BE2C (cell line): Measurements from ENCODE around the gene SPATS2.

Experiments used
- DNase-seq: peaks from one replicate; pipeline ENCODE4 v3.0.0-alpha.2; 2020
- H3K27me3 ChIP-seq: fragments of 250-450 bp; sonication (Bioruptor Pico); 2 replicates; pipeline ENCODE4 v1.5.1; 2020; ENCODE audit warnings: mild to moderate bottlenecking
- H3K36me3 ChIP-seq: fragments of 250-450 bp; sonication (Bioruptor Pico); 2 replicates; pipeline ENCODE4 v1.5.1; 2020; ENCODE audit warnings: mild to moderate bottlenecking
- H3K4me1 ChIP-seq: fragments of 250-450 bp; sonication (Bioruptor Pico); 2 replicates; pipeline ENCODE4 v1.5.1; 2020
- H3K4me3 ChIP-seq: 2 replicates; pipeline ENCODE4 v1.5.1; 2011; ENCODE audit warnings: low read depth, low read length
- H3K9me3 ChIP-seq: fragments of 250-450 bp; sonication (Bioruptor Pico); 2 replicates; pipeline ENCODE4 v1.5.1; 2020
- TF ChIP-seq, protein P1 (sequence below): IDR thresholded peaks from 2 replicates; pipeline ENCODE4 v1.5.1; 2012; ENCODE audit warnings: mild to moderate bottlenecking, low read depth, low read length

Gene SPATS2

DNA sequence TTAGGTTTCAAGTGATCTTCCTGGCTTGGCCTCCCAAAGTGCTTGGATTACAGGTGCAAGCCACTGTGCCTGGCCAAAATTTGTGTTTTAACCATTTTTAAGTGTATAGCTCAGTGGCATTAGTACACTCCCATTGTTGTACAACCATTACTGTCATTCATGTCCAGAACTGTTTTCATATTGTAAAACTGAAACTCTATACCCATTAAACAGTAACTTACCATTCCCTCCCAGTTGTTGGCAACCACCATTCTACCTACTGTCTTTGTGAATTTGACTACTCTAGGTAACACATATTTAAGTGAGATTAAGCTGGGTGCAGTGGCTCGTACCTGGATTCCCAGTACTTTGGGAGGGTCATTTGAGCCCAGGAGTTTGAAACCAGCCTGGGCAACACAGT, 104.3 kb downstream of the SPATS2 start:
- Histone ChIP-seq H3K9me3 (no peaks in the 10 kb centered on the region), H3K4me1 (no peaks in the 10 kb centered on the region), H3K4me3 (no peak overlapping the region), H3K36me3 (no peaks in the 10 kb centered on the region; the same call in 1 of the 2 replicates), H3K27me3 (no peaks in the 10 kb centered on the region)
- DNase-seq: no peak
- TF ChIP-seq, protein P1, sequence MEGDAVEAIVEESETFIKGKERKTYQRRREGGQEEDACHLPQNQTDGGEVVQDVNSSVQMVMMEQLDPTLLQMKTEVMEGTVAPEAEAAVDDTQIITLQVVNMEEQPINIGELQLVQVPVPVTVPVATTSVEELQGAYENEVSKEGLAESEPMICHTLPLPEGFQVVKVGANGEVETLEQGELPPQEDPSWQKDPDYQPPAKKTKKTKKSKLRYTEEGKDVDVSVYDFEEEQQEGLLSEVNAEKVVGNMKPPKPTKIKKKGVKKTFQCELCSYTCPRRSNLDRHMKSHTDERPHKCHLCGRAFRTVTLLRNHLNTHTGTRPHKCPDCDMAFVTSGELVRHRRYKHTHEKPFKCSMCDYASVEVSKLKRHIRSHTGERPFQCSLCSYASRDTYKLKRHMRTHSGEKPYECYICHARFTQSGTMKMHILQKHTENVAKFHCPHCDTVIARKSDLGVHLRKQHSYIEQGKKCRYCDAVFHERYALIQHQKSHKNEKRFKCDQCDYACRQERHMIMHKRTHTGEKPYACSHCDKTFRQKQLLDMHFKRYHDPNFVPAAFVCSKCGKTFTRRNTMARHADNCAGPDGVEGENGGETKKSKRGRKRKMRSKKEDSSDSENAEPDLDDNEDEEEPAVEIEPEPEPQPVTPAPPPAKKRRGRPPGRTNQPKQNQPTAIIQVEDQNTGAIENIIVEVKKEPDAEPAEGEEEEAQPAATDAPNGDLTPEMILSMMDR: no peak

DNA sequence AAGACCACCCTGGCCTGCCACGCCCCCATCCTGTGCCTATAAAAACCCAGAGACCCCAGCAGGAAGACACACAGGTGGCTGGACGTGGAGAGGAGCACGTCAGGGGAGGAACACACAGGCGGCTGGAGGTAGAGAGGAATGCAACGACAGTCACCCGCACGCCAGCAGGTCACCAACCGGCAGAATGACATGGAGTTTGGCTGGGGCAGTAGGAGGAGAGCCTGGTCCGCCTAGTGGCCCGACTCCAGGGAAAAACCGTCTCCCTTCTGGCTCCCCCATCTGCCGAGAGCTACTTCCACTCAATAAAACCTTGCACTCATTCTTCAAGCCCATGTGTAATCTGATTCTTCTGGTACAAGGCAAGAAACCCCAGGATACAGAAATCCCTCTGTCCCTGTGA, 108.8 kb downstream of the SPATS2 start:
- H3K4me3 ChIP-seq: no peak overlapping the region
- TF ChIP-seq, protein P1: no peak
- no peaks in the 10 kb centered on the region for H3K9me3 ChIP-seq
- H3K36me3 ChIP-seq: no peaks in the 10 kb centered on the region; the same call in 1 of the 2 replicates
- H3K4me1 ChIP-seq: no peaks in the 10 kb centered on the region
- no peaks in the 10 kb centered on the region for H3K27me3 ChIP-seq
- DNase-seq: no peak

DNA sequence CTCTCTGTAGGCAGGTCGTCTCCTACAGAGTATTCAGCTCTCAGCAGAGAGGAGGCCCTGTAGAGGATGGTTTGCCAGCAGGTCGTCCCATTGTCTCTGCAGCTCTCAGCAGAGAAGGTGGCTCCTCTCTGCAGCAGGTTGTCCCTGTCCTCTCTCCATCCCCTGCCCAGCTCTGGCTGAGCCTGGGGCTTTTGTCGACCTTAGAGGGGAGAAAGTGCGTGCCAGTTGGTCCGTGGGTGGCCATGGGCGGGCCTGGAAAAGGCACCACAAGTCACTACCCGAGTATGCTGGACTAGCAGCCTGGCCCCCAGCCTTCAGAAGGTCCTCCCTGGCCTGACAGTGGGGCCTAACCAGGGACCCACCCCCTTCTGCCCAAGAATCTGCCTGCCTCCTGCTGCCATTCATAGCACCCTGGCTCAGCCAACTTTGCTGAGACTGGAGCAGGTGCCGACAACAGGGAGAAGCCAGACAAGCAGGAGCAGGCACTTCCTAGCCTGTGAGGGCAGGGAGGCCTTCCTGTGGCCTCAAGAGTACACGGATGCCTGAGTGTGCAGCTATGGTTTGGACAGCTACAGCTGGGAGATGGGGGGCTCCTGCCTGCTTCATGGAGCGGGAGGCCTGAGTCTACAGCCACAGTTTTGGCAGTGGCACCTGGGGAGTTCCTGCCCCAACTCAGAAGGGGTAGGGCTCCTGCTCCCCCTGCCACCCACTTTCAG, 111.8 kb downstream of the SPATS2 start:
- Histone ChIP-seq H3K4me3 (no peak overlapping the region), H3K9me3 (no peaks in the 10 kb centered on the region), H3K4me1 (peaks cover 6% of the 10 kb centered on the region), H3K27me3 (no peaks in the 10 kb centered on the region), H3K36me3 (no peaks in the 10 kb centered on the region; the same call in 1 of the 2 replicates)
- TF ChIP-seq, protein P1: no peak
- no peak for DNase-seq

DNA sequence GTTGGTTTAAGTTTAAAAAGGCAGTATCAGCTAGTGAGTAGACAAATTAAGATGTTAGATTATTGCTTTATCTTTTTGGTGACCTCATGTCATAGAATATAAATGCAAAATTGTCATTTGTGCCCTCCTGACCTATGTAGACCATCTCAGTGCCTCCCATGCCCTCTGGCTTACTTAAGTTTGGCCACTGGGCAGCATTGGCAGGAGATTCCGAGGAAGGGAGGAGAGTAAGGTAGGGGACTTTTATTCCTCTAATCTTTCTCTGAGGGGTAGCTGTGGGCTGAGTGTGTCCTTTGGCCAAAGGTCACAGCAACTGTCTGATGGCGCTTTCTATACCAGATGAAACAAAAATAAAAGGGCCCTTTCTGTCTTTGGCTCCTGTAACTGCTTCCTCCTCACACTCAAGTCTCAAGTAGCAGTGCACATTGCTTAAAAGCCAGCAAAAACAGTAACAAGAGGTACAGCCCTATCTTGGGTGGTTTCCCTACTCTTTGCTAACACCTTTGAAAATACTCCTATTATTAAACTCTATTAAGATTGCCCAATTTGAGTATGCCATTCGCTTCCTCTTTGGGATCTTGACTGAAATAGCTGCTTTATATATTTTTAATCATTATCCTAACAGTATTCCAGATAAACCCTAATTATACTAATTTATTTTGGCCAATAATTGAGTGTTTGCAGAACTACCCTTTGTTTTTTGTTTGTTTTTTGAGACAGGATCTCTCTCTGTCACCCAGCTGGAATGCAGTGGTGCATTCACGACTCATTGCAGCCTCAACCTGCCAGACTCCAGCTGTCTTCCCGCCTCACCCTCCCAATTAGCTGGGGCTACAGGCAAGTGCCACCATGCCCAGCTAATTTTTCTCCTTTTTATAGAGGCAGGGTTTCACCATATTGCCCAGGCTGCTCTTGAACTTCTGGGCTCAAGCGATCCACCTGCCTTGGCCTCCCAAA, 115.1 kb downstream of the SPATS2 start:
- no peak for DNase-seq
- H3K9me3 ChIP-seq: no peaks in the 10 kb centered on the region
- no peak overlapping the region for H3K4me3 ChIP-seq
- TF ChIP-seq, protein P1: no peak
- H3K36me3 ChIP-seq: peaks cover 7% of the 10 kb centered on the region
- no peaks in the 10 kb centered on the region for H3K27me3 ChIP-seq
- H3K4me1 ChIP-seq: peaks cover 6% of the 10 kb centered on the region

DNA sequence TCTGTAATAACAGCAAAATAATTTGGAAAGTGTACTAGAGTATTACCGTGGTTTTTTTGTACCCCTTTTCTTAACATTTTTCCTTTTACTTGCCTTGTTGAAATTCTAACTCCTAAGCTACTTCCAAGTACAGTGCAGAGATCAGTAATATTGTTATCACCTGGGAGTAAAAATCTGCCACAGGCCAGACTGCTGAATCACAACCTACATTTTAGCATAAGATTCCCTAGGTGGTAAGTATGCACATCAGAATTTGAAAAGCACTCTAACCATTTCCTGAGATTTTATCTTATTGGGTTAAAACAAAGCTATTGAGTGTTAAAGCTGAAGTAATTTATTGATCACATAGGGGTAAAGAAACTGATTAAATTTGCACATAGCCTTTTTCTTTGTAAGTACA, 116.4 kb downstream of the SPATS2 start:
- Histone ChIP-seq H3K36me3 (peaks cover 10% of the 10 kb centered on the region), H3K9me3 (no peaks in the 10 kb centered on the region), H3K27me3 (no peaks in the 10 kb centered on the region), H3K4me1 (peaks cover 6% of the 10 kb centered on the region), H3K4me3 (no peak overlapping the region)
- DNase-seq: no peak
- TF ChIP-seq, protein P1: no peak
